Fibroblast of the conjunctiva (primary cell): ENCODE measurements around the gene CPN1.
A peak's percentile ranks its signal among the peaks of the same experiment; 100 is the strongest.
"Not testable (repeated sequence)": the region's sequence is repeated elsewhere in the genome, so short reads cannot be mapped to it uniquely, and the experiment has no call there.

Experiments used
- DNase-seq: peaks from one replicate; pipeline ENCODE4 v3.0.0-alpha.2; 2010; ENCODE audit warnings: low read depth

The CPN1 gene

DNA sequence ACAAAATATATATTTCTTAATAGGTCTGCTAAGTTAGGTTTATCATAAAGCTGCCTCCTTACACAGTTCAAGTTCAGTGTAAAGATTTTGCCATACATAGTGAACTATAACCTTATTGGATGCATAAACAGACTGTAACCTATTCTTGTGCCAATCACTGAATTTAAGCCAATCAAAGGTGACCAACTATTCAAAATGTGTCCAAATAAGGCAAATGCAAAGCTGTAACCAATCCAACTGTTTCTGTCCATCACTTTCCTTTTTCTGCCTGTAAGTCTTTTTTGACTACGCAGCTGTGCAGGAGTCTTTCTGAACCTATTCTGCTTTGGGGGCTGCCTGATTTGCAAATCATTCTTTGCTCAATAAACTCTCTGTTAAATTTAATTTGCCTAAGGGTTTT, 60.3 kb downstream of the CPN1 start:
- no peak for DNase-seq

DNA sequence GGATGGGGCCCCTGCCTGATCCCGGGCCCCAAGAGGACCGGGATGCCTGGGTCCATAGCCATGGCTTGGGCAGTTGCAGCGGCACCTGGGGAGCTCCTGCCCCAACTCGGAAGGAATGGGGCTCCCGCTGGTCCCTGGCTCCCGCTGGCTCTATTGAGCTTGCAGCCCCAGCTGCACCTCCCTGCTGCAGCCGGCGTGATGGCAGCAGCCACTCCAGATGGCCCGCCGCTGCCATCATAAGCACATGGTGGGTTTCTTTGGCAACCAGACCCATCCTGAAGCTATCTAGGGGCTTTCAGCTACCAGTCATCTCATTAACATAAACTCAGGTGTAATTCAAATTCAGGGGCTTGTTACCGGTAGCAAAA, 60.8 kb downstream of the CPN1 start:
- DNase-seq: no peak

DNA sequence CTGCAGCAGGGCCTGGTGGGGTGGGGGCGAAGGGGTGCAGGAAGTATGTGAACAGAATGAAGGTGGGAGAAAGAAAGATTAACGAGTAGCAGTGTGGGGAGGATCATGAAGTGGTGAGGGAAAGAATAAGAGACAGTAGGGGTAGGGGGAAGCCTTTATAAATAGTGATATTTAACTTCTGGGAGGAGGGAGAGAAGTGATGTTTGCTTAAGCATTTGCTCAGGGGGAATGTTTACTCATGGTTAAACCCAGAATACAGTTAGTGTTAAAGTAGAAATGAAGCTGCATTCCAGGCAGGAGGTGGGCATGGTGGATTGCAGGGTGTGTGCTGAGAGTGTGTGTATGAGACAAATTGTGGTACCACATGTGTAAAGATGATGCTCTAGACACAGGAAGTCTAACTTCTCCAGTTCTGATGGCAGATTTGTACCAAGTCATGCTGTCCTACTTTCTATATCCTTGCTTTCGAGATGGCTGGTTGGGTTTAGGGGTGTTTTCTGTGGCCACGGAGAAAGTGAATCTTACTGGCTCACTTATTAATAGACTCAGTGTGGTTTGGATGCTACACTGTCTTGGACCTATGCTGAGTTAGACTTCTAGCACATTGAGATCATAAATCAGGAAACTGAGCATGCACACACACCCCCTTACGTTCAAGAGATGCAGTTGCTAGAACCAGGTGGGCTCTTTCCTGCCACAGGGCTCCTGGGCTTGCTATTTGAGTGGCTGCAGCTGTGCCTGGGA, 61.4 kb downstream of the CPN1 start:
- DNase-seq: no peak

DNA sequence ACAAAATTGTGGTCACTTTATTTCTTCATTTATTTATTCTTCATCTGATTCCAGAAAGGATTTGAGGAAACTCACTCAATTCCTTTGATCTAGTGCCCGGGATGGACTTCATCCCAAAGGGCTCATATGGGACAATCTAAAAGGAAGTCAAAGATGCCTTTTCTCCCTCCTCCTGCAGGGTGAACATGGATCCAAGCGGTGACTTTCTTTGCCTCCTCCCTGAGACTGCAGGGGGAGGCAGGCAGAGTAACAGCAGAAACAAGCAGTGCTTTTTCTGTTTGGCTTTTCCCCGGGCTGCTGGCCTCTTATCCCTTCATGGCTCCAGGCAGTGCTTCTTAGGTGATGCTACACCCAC, 61.9 kb downstream of the CPN1 start:
- no peak for DNase-seq

DNA sequence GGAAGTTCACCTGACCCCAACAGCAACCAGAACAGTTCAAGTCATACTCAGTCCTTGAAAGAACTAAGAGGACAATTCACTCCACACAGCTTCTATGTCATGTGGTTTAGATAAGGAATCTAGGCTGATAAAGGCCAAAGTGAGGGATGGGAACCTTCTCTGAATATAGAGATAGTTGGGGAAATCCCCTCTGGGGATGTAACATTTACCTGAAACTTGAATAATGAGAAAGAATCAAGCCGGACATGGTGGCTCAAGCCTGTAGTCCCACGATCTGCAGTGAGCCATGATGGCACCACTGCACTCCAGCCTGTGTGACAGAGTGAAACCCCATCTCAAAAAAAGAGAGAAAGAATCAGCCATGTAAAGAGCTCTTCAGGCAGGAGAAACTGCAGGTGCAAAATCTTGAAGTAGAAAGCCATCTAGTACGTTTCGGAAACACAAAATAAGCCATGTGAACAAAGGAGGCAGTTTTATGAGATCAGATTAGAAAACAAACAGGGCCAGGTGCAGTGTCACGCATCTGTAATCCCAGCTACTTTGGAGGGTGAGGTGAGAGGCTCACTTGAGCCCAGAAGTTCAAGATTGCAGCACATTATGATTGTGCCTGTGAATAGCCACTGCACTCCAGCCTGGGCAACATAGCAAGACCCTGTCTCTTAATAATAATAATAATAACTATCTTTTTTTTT, 67.5 kb downstream of the CPN1 start:
- no peak for DNase-seq

DNA sequence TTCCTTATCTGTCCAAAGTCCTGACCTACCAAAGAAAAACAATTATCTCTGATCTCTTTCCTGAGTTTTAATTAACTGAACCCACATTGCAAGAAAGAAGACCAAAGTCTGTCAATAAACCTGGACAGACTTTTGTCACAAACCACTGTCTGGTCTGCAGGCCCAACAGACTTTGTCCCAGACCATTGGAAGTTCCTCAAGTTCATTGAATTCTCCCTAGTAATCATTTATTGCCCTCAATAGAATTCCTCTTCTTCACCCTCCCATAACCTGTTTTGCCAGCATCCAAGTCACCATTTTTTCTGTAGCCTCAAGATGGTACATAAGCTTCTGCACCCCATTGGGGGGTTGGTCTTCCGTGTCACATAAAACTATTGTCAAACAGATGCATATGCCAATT, 68.0 kb downstream of the CPN1 start:
- no peak for DNase-seq

DNA sequence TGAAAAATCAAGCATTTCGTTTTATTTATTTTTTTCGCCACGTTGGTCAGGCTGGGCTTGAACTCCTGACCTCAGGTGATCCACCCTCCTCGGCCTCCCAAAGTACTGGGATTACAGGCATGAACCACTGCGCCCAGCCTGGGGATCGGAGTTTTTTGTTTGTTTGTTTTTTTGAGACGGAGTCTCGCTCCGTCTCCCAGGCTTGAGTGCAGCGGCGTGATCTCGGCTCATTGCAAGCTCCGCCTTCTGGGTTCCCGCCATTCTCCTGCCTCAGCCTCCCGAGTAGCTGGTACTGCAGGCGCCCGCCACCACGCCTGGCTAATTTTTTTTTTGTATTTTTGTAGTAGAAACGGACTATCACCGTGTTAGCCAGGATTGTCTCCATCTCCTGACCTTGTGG, 69.8 kb downstream of the CPN1 start:
- not testable (repeated sequence) for DNase-seq

DNA sequence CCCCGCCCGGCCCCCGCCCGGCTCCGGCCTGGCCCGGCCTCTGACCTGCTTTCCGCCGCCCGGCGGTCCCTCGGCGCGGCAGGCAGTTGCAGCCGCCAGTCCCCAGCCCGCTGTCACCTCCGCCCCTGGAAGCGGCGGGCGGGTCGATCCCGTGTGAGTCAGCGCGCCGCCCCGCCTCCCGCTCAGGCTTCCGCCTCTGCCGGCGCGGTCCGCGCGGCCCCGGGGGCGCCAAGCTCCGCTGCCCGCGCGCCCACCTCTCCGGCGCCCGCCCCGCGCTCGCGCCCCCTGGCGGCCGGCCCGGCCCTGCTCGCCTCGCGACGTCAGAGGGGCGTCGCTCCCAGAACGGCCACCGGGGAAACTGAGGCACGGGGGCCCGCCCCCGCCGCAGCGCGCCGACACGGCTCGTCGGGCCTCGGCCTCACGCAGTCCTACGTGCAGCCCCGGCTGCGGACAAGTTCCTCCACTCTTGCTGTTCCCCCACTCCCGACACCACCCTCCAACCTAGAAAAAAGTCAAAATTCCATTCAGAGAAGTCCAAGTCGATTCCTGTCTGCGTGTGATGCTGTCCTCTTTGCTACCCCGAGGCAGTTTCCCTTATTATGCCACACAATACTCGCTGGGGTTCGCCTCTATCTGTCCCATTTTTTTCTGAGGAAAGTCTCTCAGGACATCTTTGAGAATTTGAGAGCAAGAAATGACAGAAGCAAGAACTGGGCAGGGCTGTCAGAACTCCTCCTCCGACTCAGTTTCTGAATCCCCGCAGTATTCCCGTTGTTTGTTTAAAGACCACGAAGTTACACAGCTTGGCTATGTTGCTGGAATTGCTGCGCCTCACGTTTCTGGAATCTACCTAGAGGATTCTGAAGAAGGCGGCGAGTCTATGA, 71.6 kb downstream of the CPN1 start, which contains the start of gene DNMBP:
DNMBP (minus strand) TSS at position 155 of the 884 bp plus-strand sequence. CDS start 37,823 bp downstream, outside the sequence.
- DNase-seq: peak; percentile 51

DNA sequence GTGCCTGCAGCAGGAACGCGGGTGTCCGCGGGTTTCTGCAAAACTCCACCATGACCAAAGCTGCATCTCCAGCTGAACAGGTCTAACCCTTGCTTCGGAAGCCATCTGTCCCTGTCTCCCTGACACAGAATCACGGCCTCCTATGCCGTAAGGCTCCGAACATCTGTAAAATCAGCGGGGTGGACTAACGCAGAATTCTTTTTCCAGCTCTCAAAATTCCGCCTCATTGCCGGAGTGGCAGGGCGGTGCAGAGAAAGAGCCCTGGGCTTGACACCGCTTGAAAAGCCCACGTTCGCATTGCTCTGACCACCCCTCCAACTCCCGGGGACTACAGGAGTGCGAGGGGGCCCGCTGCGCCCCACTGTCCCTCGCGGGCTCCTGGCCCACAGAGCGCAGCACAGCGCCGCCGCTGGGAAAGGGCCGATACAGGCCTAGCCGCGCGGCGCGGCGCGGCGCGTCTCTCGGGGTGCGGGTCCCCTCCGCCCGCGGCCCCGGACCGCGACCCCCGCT, 72.3 kb downstream of the CPN1 start:
- no peak for DNase-seq

DNA sequence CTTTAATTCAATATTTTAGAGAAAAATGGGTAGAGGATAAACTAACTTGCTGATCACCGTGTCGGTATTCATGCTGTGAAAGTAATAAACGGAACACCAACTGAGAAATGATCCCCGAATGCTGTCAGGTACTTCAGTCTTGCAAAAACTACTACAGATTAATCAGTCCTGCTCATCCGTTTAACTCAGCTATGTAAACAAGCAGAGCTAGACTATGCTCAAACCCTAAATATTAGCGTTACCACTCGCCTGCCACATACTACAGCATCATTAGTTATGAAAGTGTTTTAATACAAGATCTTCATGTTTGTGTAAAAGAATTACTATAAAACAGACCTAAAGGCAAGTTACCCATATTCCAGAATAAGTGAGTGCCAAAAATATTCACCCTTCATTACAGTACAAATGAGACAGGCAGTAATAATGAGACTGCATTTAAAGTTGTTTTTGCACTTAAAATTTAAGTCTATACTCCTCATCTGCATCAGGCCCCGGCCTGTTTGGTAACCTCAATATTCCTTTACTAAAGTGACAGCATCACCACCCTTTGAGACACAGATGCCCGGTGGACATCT, 72.9 kb downstream of the CPN1 start:
- no peak for DNase-seq

DNA sequence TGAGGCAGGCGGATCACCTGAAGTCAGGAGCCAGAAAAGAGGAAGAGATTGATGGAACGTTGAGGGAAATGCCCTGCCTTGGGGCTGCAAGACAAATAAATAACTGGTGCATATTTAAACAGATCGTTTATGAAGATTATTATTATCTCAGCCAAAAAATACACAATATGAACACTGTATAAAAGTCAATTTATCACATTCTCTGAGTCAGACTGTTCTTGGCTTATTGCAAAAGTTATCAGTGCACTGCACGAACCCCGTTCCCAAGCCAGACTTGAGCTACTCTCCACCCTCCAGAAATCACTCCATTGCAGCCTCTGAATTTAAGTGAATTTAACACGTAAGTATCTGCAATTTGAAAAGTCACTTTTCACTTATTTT, 73.5 kb downstream of the CPN1 start:
- DNase-seq: no peak

DNA sequence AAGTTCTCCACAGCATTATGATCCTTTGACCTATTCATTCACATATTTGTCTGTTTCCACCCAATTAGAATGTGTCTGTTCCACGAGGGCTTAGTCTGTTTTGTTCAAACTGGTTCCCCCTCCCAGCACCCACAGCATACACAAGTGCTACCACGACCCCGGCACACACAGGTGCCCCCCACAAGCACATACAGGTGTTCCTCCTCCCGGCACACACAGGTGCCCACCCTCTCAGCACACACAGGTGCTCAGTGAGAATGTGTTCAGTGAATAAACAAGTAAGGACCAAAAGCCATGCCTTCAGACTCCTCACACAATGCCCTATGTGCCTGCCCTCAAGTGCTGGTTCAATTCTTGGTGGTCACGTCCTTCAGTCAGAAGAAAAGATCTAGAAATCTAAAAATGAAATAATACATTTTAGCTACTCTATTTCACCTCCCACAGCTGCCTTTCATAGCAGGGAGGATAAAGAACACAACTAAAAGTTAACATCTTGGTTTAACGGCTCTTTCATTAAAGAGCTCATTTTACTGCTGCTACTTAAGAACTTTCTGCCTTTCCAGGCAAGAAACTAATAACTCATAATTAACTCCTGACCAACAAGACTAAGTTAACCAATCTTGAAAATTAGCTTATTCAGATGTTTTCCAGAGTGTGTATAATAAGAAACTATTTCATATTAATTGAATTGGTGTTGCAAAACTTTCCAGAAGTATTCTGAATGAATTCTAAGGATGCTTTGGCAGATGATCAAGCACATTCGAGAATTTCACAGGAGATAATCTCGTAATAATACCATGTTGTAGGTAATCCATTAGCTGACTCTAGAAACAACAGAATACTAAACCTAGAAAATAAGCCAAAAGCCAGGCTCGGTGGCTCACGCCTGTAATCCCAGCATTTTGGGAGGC, 74.2 kb downstream of the CPN1 start:
- no peak for DNase-seq

DNA sequence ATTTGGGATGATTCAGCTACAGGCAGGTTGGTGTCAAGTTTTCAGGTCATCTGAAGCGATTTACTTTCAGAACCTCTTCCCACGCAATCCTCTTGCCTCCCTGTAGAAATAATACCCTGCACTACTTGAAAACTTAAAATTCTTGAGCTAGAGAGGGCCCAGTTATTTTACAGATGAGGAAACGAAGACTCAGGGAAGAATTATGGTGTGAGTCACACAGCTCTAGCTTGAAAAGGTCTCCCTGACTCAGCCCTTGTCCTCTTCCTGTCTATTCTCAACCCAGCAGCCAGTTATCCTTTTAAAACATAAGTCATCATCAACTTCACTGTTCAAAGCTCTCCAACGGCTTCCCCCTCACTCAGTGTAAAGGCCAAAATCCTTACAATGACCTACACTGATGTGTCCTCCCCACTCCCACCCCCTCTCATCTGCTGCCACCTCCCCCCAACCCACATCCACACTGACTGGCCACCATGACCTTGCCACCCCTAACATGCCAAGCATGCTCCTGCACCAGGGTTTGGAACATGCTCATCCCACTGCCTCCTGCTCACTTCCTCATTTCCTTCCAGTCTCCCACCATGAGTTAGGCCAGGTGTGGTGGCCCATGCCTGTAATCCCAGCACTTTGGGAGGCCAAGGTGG, 75.3 kb downstream of the CPN1 start:
- DNase-seq: peak; percentile 77

DNA sequence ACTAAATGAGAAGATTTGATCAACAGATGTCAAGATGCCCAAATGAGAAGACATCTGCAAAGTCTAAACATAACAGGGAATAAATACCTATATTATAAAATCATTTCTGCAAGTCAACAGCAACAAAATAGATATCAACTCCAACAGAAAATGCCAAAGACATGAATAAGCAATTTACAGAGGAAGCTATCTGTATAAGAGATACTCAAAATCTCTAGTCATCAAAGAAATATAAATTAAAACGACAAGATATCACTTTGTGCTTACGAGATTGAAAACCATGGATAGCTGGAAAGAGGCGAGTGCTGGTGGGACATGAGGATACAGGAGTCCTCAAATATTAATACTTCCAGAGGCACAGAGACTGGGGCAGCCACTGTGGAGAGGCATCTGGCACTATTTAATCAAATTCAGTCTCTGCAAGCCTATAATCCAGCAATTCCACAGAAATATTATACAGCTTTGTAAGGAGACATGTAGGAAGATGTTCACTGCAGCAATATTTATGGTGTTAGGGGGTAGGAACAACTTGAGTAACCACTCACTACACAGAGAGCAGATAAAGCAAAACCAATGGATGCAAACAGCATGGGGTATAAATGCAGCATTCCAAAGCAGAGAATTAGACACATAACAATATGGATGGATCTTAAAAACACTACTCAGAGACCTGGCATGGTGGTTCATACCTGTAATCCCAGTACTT, 76.7 kb downstream of the CPN1 start:
- DNase-seq: no peak

DNA sequence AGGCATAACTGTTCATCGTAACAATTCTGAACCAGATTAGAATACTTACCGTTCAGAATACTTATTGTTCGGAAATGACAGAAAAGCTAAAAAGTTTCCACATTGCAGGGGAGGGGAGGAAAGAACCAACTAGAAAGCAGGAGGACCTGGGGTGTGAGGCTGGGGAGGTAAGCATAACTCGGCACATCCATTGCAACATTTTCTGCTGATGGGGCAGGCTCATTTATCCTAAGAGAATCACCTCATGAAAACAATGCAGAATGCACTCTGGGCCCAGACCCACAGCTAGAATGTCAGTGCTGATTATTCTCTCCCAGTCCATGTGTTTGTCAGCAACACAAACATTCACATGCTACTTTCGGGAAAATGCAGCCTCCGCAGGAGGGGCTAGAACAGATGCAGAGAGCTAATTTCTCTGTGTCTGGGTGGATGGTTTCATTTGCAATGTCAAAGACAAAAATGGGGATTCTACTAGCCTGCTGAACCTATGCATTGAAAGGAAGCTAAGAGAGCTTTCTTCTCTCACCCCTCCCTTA, 81.5 kb downstream of the CPN1 start:
- no peak for DNase-seq

DNA sequence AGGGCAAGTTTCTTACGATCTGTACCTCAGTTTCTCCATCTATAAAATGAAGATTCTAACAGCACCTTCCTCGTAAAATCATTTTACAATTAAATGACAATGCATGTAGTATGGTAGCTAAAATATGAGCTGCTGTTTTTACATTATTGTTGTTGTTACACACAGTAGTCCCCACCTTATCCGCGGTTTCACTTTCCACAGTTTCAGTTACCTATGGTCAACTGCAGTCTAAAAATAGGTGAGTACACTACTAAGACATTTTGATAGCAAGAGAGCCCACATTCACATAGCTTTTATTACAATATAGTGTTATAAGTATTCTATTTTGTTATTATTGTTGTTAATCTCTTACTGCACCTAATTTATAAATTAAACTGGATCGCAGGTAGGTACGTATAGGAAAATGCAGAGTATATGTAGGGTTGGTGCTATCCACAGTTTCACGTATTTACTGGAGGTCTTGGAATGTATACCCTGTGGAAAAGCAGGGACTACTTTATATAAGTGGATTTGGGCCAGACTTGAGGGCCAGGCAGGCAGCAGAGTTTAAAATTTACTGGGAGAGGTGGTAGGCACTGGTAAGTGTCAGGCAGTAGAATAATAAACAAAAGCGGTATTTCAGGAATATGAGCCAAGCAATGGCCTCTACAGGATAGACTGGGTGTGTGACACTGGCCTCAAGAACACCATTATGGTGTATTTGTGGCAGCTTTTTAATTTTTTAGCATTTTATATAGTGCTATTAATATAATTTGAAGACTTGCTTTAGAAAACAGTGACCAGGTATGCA, 82.2 kb downstream of the CPN1 start:
- DNase-seq: no peak

DNA sequence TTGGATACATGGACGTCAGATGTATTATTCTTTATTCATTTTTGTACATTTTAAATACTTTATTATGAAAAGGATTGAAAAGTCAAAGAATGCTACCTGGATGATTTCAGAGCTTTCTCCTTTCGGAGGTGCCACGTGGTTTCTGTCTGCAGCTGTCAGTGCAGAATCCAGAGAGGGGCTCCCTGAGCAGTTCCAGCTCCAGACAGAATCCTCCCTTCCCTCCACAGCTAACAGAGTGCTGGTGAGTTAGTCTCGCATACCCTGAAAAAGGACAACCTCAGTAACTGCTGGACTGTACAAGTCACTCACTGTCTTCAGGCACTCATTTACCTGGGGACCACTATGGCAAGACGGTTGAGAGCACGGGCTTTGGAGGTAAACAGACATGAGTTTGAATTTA, 82.8 kb downstream of the CPN1 start:
- DNase-seq: no peak

DNA sequence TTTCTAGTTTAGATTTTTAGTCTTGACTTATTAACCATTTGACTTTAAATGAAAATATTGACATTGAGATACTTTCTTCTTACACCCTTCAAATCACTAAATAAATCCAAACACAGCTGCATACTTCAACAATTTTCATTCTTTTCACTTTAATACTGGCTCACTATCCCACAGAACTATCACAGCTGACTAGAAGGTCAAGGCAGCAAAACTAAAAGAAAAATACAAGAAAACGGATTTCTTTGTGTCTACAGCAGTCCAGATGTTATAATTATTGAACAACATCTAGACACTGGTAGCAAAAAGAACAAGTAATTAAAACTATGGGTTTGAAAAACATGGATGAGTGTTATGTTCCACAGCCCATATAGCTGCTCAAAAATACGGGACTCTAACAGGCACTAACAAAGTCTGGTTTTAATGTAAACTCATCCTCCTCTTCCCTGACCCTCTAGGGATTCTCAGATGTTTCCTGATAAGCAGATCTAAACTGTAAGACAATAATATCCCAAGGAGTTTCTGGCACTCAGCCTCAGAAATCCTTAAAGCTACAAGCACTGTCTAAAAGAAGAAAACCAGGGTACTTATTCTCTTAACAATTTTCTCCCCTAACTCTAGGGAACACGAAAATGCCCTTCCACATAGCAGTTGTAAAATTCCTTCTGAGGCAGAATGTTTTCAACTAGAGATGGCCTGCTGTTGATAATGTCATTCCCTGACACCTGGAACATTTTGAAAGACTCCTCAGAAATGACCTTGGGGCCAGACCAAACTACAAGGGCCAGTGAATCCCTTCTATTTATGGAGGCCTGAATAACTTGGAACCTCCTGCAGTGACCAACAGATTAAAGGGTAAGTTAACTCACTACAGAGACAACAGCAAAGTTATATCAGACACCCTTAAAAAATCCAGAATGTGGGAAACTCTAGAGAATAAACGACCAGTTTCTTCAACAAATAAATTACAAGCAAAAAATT, 84.7 kb downstream of the CPN1 start:
- no peak for DNase-seq
